HG03039 (cell line): ENCODE data around the gene GMEB2.
"Not testable (repeated sequence)": the region's sequence is repeated elsewhere in the genome, so short reads cannot be mapped to it uniquely, and the experiment has no call there.

Source experiments
- ATAC-seq: cut with Tn5 transposase; IDR thresholded peaks from one replicate; pipeline ENCODE4 v1.9.1; 2021; ENCODE audit warnings: mild to moderate bottlenecking, moderate library complexity; ENCODE audit not compliant: unreplicated experiment

GMEB2 gene

DNA sequence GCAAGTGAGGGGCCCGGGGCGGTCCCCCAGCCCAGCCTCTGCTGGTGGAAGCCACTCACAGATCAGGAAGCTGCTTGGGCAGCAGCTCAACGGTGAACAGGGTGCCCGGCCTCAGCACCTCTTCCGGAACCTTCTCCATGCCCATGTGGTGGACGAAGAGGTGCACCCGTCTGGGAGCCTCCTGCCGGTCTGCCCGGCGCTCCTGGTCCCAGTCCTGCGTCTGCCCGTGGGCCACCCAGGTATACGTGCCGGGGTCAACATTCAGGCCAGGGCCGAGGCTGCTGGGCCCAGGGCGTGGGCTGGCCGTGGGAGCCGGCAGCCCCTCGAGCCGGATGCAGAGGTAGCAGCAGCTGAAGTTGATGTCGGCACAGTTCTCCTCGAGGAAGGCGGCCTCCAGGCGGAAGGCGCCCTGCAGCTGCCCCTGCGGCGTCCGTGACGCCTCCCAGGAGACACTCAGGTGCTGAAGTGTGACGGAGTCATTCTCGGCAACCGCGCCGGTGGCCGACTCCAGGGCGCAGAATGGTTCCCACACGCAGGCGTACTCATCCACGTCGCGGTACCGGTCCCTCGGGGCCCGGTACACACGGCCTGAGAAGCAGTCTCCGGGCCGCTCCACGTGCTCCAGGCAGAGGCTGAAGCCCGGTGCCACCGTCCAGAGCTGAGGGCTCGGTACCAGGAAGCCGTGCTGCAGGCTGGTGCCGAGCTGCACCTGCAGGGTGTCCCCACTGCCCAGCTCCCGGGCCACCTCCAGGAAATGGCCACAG is 64.3 kb downstream of the GMEB2 start:
- no peak for ATAC-seq

DNA sequence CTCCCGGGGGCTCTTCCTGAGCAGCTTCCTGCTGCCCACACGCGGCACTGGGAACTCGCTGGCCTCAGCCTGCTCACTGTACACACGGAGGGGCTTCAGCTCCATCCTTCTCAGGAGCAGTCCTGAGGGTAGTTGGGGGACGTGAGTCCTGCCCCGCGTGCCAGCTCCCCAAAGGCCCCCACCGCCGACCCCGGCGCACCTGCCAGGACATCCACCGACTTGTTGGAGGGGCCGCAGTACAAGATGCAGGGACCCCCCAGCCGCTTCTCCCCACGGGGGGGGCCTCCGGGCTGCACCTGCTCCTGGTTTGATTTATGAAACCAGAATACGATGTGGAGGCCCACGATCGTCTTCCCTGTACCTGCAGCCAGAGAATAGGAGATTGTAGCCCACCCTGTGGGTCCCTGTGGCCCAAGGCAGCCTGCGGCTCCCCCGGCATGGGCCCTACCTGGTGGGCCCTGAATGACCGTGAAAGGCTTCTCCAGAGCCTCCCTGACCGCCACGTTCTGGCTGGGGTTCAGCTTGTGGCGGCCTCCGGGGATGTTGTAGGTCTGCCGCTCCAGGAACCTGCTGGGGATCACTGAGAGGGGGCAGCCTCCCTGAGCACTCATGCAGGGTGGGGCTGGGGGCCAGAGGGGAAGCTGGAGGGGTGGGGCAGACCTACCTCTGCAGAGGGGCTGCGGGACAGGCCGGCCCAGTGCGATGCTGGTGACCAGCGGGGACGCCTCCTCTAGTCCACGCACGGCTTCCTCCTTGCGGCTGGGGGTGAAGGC is 65.1 kb downstream of the GMEB2 start:
- no peak for ATAC-seq

DNA sequence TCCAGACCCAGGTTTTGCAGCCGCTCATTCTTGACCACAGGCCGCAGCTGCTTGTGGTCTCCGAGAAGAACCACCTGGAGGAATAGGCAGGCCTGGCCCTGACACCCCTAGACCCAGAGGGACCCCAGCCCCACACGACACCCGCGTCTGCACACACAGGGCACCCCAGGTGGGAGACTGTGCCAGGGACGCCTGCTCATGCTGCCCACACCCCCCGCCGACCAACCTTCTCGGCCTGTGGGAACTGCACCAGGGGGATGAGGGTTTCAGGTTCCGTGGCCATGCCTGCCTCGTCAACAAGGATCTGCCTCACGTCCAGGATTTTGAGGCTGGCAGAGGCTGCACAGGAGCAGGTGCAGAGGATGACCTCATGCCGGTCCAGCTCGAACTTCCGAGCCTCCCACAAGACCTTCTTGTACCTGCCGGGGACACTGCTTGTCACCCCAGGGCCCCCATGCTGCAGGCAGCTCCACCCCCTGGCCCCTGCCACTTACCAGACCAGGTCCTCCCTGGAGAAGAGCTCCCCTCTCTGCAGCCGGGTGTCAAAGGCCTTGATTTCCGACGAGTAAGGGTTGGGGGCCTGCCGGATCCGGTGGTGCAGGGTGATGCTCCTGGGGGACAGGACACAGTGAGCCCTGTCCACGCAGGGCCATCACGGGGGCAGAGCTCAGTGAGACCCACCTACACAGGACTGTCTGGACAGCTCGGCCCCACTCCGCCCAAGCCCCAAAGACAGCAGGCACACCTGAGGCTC is 65.9 kb downstream of the GMEB2 start:
- ATAC-seq: no peak

DNA sequence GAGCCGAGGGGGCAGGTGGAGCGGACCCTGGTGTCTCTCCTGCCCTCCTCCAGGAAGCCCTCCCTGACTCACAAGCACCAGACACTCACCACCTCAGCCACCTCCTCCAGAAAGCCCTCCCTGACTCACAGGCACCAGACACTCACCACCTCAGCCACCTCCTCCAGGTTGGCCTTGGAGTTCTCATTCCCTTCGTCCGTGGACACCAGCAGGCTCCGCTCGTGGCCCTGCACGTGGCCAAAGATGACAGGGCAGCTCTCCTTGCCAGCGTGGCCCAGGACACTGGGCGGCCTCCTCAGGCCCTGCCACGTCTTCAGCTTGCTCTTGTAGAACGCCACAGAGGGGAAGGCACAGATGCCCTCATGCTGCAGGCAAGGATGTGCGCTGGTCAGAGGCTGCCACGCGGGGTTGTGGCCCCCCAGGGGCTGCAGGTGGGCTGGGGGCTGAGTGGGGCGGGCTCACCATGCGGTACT is 66.5 kb downstream of the GMEB2 start:
- ATAC-seq: no peak

DNA sequence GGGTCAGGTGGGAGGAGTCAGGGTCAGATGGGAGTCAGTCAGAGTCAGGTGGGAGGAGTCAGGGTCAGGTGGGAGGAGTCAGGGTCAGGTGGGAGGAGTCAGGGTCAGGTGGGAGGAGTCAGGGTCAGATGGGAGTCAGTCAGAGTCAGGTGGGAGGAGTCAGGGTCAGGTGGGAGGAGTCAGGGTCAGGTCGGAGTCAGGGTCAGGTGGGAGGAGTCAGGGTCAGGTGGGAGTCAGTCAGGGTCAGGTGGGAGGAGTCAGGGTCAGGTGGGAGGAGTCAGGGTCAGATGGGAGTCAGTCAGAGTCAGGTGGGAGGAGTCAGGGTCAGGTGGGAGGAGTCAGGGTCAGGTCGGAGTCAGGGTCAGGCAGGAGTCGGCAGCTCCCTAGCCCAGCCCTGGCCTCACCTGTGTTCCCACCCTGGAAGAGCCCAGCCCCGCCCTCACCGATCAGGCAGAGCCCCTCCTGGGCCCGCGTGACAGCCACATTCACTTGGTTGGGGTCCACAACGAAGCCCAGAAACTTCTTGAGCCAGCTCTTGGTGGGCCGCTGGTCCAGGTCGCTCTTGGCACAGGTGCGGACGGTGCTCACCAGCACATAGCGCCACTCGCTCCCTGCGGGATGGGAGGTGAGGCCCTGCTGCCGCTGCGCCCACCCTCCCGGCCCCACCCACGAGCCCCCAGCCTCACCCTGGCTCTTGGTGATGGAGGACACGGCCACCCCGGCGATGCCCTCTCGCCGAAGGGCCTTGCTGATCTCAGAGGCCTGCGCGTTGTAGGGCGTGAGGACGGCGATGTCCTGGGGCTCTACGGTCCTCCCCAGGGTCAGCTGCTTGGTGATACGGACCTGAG is 67.2 kb downstream of the GMEB2 start:
- not testable (repeated sequence) for ATAC-seq

DNA sequence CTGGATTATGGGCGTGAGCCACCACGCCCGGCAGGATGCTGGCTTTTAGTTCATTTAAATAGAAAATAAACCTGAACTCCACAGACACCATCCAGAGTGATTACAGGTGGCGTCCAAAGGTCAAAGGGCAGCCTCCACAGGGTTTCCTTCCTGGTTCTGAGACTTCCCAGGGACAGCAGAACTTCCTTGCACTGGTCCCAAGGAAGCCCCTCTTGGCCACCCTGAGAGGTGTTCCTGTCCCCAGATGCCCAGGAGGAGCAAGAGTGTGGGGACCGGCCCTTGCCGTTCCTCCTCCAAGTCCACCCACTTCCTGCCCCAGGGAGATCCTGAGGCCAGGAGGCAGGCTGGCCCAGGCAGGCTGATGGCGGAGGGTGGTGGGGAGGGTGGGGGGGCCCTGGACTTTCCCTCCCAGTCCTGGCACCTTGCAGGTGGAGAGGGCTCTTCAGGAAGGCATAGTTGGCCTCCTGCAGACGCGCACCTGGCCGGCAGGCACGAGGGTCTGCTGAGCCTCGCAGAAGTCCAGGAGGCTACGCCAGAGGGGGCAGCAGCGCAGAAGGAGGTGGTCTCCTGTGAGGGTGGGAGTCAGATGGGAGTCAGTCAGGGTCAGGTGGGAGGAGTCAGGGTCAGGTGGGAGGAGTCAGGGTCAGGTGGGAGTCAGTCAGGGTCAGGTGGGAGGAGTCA is 68.0 kb downstream of the GMEB2 start:
- ATAC-seq: no peak

DNA sequence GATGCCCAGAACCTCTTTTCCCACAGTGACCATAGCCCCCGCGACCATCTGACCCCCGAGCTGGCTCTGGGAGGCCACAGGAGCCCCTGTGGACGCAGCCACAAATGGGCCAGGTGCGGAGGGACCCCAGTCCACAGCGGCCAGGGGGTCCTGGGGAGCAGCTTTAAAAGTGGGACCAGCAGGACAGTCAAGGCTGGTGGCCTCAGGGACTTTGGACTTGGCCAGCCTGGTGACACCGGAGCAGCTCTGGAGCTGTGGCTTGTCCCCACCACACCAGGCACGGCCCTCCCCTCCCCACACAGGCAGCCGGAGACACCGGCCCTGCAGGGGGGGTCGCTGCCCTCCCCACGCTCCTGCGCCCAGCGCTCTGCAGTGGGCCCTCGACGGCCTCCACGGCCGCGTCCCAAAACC is 69.4 kb downstream of the GMEB2 start:
- no peak for ATAC-seq

DNA sequence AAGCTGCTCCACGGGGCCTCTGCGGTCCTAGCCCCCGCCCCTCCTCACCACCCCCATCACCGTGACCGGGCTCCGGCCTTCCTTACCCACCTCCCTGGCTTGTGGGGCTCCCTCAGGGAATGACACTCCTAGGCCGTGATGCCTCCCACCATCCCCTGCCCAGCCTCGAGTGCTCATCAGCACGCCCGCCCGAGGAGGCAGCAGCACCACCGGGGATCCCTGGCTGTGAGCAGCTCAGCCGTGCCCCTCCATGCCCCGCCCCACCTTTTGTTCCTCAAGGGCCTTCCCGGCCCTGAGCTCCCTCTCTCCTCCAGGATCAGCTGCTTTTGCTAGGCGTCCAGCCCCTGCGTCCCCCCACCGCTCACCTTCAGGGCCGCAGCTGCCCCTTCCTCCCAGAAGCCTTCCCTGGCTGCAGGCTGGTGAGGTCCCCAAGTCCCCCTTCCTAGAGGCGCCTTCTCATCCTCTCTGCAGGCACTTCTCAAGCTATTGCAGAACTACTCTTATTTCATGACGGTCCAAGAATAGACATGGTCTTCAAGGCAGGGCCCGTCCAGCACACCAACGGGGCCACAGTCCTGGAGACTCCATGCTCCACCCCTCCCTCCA is 69.9 kb downstream of the GMEB2 start:
- no peak for ATAC-seq

DNA sequence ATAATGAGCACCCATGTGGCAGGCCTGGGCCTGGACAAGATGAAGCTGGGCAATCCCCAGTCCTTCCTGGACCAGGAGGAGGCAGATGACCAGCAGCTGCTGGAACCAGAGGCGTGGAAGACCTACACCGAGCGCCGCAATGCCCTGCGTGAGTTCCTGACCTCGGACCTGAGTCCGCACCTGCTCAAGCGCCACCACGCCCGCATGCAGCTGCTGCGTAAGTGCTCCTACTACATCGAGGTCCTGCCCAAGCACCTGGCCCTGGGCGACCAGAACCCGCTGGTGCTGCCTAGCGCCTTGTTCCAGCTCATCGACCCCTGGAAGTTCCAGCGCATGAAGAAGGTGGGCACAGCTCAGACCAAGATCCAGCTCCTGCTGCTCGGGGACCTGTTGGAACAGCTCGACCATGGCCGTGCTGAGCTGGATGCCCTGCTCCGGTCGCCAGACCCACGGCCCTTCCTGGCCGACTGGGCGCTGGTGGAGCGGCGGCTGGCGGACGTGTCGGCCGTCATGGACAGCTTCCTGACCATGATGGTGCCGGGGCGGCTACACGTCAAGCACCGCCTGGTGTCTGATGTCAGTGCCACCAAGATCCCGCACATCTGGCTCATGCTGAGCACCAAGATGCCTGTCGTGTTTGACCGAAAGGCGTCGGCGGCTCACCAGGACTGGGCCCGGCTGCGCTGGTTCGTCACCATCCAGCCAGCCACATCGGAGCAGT is 71.1 kb downstream of the GMEB2 start:
- no peak for ATAC-seq

DNA sequence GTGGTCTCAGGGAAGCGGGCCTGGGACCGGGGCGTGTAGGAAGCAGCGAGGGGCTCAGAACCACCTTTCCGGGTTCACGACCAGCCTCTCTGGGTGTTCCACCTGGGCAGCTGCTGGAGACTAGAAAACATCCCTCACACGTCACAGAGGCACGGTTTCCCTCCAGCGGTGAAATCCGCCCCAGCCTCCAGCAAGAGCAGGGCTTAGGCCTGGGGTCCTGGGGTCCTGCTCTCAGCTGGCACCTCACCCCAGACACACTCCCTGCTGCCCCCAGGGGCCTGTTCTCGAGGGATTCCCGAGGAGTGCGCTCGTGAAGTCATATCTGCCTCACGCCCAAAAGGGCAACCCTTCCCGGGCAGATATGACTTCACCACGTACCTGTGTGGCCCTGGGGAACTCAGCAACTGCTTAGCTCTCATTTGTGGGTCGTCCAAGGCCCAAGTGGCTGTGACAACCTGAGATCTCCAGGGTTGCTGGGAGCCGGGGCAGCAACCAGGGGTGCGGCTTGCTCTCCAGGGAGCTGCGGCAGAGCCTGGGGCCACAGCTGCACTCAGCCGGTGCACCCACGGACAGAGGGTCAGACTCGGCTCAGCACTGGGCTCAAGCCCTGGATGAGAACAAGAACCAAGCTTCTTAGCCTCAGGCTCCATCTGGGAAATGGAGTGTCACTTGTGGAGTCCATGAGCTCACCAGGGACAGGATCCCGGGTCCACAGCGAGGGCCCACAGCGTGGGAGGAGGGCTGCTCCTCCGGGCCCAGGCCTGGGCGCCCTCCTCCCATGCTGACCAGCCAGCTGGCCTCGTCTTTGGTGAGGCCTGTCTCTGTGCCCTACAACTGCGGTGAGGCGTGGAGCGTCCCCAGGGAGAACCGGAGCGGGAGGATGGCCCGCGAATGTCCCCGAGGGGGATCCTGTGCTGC is 72.3 kb downstream of the GMEB2 start:
- no peak for ATAC-seq

DNA sequence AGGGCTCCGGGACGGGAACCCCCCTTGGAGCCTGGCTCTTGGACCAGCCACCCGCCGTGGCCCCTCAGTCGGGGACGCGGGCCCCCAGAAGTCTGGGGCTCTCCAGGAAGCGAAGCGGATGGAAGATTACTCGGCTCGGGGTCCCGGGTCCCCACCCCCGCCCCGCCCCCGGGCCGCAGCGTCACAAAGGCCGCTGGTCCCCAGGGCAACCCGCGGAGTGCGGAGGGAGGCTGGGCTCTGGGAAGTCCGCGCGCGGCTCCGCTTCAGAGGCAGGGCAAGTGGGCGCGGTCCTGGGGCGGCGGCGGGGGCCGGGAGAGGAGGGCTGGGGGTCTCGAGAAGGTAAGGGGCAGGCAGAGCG is 73.0 kb downstream of the GMEB2 start, which contains the start of gene FNDC11:
TSS of gene FNDC11 (plus strand) at position 227 of the 358 bp plus-strand sequence. CDS start 1,505 bp downstream, outside the sequence.
- ATAC-seq: no peak

DNA sequence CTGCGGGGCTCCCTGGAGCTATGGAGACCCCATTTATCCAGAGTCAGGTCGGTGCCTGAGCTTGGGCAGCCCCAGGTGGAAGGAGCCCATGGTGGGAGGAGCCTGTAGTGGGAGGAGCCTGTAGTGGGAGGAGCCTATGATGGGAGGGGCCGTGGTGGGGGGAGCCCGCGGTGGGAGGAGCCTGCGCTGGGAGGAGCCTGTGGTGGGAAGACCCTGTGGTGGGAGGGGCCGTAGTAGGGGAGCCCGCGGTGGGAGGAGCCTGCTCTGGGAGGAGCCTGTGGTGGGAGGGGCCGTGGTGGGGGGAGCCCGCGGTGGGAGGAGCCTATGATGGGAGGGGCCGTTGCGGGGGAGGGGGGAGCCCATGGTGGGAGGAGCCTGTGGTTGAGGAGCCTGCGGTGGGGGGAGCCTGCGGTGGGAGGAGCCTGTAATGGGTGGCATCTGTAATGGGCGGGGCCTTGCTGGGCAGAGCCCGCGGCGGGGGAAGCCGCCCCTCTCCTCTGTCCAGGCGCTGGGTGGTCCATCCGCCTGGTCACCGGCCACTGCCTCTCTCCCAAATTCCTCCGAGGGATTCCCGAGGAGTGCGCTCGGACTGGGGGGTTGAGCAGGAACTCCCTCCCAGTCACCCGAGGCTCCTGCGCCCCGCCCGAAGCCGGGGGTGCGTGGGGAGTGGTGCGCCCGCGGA is 73.5 kb downstream of the GMEB2 start:
- peak; percentile 42 for ATAC-seq

DNA sequence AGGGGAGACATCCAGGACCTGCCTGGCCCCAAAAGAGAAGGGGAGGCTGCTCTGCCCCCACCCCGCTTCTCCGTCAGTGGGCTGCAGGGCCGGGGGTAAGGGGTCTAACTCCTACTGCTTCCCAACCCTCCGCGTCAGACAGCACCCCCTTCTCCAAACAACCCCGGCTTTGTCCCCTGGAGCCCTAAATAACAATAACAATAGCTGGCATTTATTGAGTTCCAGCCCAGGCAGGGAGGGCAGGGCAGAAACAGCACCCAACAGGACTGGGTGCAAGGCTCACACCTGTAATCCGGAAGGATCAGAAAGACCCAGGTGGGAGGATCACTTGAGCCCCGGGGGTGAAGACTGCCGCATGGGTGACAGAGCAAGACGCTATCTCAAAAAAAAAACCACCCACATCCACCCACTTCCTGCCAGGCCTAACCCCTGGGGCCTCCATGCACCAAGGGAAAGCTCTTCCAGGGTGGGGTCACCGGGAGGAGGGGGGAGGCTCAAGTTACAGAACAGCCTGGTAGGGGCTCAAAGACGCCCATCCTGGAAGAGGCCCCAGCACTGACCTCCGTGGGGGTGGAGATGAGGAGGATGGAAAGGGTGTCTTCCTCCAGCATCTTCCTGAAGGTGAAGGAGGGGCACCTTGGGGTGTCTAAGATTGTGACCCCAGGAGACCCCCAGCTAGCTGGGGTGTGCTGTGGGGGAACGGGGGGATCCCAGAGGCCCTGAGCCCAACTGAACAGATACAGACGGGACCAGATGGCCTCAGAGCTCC is 74.2 kb downstream of the GMEB2 start:
- ATAC-seq: peak; percentile 6

DNA sequence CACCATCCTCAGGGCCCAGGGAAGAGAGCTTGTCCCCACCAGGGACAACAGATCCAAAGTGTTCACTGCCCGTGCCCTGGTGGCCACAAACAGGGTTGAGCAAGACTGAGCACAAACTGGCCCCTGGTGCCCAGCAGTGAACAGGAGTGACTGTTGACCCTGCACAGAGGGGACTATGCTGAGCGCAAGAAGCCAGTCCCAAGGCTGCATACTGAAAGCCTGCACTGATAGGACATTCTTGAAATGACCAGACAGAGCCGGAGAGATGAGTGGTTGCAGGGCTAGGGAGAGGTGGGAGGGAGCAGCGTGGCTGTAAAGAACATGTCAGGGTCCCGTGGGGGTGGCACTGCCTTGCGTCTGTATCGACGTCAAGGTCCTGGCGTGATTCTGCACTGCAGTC is 75.8 kb downstream of the GMEB2 start:
- ATAC-seq: no peak

DNA sequence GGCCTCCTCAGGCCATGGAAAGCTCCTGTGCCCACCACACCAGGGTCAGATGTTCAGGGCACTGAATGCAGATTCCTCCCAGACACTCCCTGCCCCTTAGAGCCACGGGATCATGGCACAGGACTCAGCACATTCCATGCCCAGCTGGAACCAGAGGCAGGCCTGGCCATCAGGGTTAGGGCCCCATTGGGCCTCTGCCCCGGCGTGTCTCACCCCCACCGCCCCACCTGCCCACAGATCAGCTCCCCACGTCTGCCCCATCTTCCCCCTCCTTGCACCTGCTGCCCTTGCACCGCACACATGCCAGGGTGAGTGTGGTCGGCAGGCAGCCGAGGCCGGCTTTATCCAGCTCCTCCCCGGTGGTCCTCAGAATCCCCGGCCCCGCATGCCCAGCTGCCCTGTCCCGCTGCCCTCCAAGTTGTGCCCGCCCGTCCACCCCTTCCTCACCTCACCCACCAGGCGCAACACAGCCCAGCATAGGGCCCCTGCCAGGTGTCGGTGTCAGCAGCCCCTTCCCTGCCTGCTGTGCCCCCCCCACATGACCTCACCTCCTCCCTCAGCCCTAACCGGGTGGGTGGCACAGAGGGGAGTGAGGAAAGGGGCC is 77.1 kb downstream of the GMEB2 start:
- ATAC-seq: no peak

DNA sequence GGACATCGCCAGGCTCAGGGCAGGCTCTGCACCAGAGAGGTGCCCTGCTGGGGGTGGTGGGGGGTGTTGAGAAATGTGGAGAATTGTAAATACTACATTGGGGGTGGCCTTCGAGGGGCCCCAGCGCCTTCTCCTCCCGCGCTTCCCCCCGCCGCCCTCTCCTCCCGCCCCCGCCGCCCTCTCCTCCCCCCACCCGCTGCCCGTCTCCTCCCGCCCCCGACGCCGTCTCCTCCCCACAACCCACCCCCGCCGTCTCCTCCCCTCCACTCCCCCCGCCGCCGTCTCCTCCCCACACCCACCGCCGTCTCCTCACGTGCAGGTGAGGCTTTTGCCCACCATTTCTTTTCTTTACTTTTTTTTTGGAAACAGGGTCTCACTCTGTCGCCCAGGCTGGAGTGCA is 77.9 kb downstream of the GMEB2 start:
- no peak for ATAC-seq
